SH-SY5Y (cell line): ENCODE results near the gene B3GALT2.

Experiments used
- GATA2 ChIP-seq: IDR thresholded peaks from 2 replicates; pipeline ENCODE4 v1.6.1; 2011; ENCODE audit warnings: mild to moderate bottlenecking, low read depth, low read length
- GATA3 ChIP-seq: IDR thresholded peaks from 2 replicates; pipeline ENCODE4 v1.6.1; 2011; ENCODE audit warnings: low read depth, mild to moderate bottlenecking, low read length, moderate library complexity

DNA sequence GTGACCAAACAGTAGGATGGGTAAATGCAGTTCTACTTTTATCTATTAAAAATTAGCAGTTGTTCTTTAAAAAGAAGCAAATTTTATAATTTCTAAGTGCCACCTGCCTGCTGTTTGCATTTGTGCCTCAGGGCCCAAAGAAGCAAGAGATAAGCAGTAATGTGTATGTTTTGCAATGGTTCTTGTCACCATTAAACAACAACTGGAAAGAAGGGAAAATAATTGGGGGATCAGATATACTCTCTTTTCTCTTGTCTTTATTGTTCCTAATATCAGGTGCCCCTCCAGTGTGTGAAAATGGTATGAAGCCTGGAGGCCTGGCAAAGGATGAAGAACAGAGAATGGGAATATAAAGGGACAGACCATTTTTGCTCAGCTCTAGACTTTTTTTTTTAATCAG lies 9.6 kb downstream of the B3GALT2 start:
- peak; percentile 28; the same call in 1 of the 2 replicates for TF ChIP-seq GATA2
- peak; percentile 40; the same call in 1 of the 2 replicates for TF ChIP-seq GATA3
